Esophagus muscularis mucosa (tissue), 4 donors: ENCODE results near the gene ADK. TPM values are rescaled to one million over a fixed set of nuclear protein-coding genes. Genes with fewer than 3 reads are reported as not detected.

Experiments
- DNase-seq: peaks from one replicate; pipeline ENCODE4 v3.0.0-alpha.2; 2017; ENCODE audit errors: extremely low spot score
- H3K27ac ChIP-seq, 4 donors: fragments of 200-600 bp; sonication (generic); replicated peaks in 1 of 4; 1 replicate in 3 of 4; 2 replicates in 1 of 4; pipeline ENCODE4 v1.5.1; 2016 to 2019; ENCODE audit warnings: mild to moderate bottlenecking in 1 of 4
- H3K27me3 ChIP-seq, 4 donors: fragments of 200-600 bp; sonication (generic); one replicate each; pipeline versions ENCODE4 v1.5.1 to v1.6.0; 2016 to 2019
- H3K36me3 ChIP-seq, 4 donors: fragments of 200-600 bp; sonication (generic); one replicate each; pipeline ENCODE4 v1.5.1; 2016 to 2019
- H3K4me1 ChIP-seq, 4 donors: fragments of 200-600 bp; sonication (generic); one replicate each; pipeline ENCODE4 v1.5.1; 2016 to 2019
- H3K4me3 ChIP-seq, 4 donors: fragments of 200-600 bp; sonication (generic); 1 replicate in 2 of 4; 2 replicates in 2 of 4; pipeline ENCODE4 v1.5.1; 2016 to 2019; ENCODE audit warnings: mild to moderate bottlenecking in 4 of 4, moderate library complexity in 1 of 4
- H3K9me3 ChIP-seq, 4 donors: fragments of 200-600 bp; sonication (generic); 1 replicate in 3 of 4; 2 replicates in 1 of 4; pipeline ENCODE4 v1.5.1; 2016 to 2019
- CTCF ChIP-seq, 3 experiments: fragments of 200-600 bp in 2 of 3; fragments of 450-650 bp in 1 of 3; sonication (generic) in 2 of 3; IDR thresholded peaks; one replicate each; pipeline ENCODE4 v1.5.1; 2017 to 2019; ENCODE audit warnings: antibody characterized with exemption in 3 of 3, mild to moderate bottlenecking in 2 of 3, moderate library complexity in 1 of 3
- EP300 ChIP-seq: sonication (generic); formaldehyde crosslinking; IDR thresholded peaks from one replicate; pipeline ENCODE4 v1.6.1; 2017; ENCODE audit warnings: antibody characterized with exemption
- POLR2A ChIP-seq: fragments of 450-650 bp; IDR thresholded peaks from one replicate; pipeline ENCODE4 v1.6.1; 2017; ENCODE audit warnings: antibody characterized with exemption, moderate library complexity, mild to moderate bottlenecking, low read depth
- POLR2AphosphoS5 ChIP-seq, 2 donors: sonication (generic); formaldehyde crosslinking; IDR thresholded peaks; one replicate each; pipeline ENCODE4 v1.6.1; 2017; ENCODE audit warnings: antibody characterized with exemption in 2 of 2
- WGBS: methylation state at CpG from one replicate; pipeline ENCODE4 v1.1.5; 2018; 5-methylcytosine and 5-hydroxymethylcytosine counted together
- intact Hi-C: fragments of 100-400 bp; cut with DNase I; formaldehyde crosslinking; loops from one replicate; pipeline ENCODE4 v1.15.1; 2023
- total RNA-seq, 4 donors: library from RNA; depleted of rRNA; stranded (reverse); fragments of >200 nt; gene quantifications; one replicate each; pipeline versions ENCODE4 v1.1.0 to v1.2.1, GENCODE V29; 2016

ADK gene
- total RNA-seq, 4 donors from 2014 or later = 20.2 to 23.3 (median 21.2) TPM

- Histone ChIP-seq H3K4me3 (no peak overlapping the region), H3K27ac (no peak overlapping the region), H3K9me3 (no peaks in the 10 kb centered on the region), H3K27me3 (no peaks in the 10 kb centered on the region), H3K36me3 (peaks cover 0 to 12% (median 7%) of the 10 kb centered on the region in 4 donors), H3K4me1 (peaks cover 0 to 6% (median 0%) of the 10 kb centered on the region in 4 donors)
- DNase-seq = no peak
- TF ChIP-seq CTCF (IDR thresholded peaks at IDR 0.05) (no peak), POLR2A (no peak), EP300 (no peak), POLR2AphosphoS5 (IDR thresholded peaks at IDR 0.05) (no peak)
- intact Hi-C loops = no loop called here
These were observed 264.3 kb downstream of the ADK start for GRCh38 chr10:74415146-74415839.

GRCh38 chr10:74417397-74417796 lies 266.4 kb downstream of the ADK start:
- intact Hi-C loops = no loop called here
- peaks cover 0 to 5% (median 0%) of the 10 kb centered on the region in 4 donors for H3K36me3 ChIP-seq
- H3K27me3 ChIP-seq = no peaks in the 10 kb centered on the region
- DNase-seq = no peak
- no peak for TF ChIP-seq CTCF (IDR thresholded peaks at IDR 0.05)
- no peak for TF ChIP-seq EP300
- no peak for TF ChIP-seq POLR2AphosphoS5 (IDR thresholded peaks at IDR 0.05)
- peaks cover 0 to 6% (median 0%) of the 10 kb centered on the region in 4 donors for H3K4me1 ChIP-seq
- no peak overlapping the region for H3K27ac ChIP-seq
- WGBS = 89% methylated on average over 1 of the region's 1 CpG
- H3K4me3 ChIP-seq = no peak overlapping the region
- no peaks in the 10 kb centered on the region for H3K9me3 ChIP-seq

- peaks cover 0 to 6% (median 0%) of the 10 kb centered on the region in 4 donors for H3K4me1 ChIP-seq
- TF ChIP-seq CTCF (IDR thresholded peaks at IDR 0.05) = no peak
- no peak for TF ChIP-seq EP300
- TF ChIP-seq POLR2AphosphoS5 (IDR thresholded peaks at IDR 0.05) = no peak
- TF ChIP-seq POLR2A = no peak
- no peak overlapping the region for H3K4me3 ChIP-seq
- intact Hi-C loops = no loop called here
- DNase-seq = no peak
- H3K36me3 ChIP-seq = no peaks in the 10 kb centered on the region
- no peaks in the 10 kb centered on the region for H3K9me3 ChIP-seq
- no peaks in the 10 kb centered on the region for H3K27me3 ChIP-seq
- 65% methylated on average over 4 of the region's 4 CpGs for WGBS
- no peak overlapping the region for H3K27ac ChIP-seq
These were observed 267.4 kb downstream of the ADK start for GRCh38 chr10:74418285-74418872.

- Histone ChIP-seq H3K9me3 (no peaks in the 10 kb centered on the region), H3K4me3 (no peak overlapping the region), H3K36me3 (no peaks in the 10 kb centered on the region), H3K27me3 (no peaks in the 10 kb centered on the region), H3K4me1 (peaks cover 0 to 6% (median 0%) of the 10 kb centered on the region in 4 donors), H3K27ac (no peak overlapping the region)
- WGBS = 81% methylated on average over 1 of the region's 1 CpG
- TF ChIP-seq POLR2AphosphoS5 (IDR thresholded peaks at IDR 0.05) (no peak), POLR2A (no peak), CTCF (IDR thresholded peaks at IDR 0.05) (no peak), EP300 (no peak)
- intact Hi-C loops = no loop called here
- no peak for DNase-seq
These were observed 268.5 kb downstream of the ADK start for GRCh38 chr10:74419491-74419951.
